Body of pancreas (tissue), 4 donors: ENCODE data around the gene DLG2.

Source experiments
- POLR2A ChIP-seq, 3 donors: fragments of 450-650 bp; IDR thresholded peaks; one replicate each; pipeline ENCODE4 v1.6.1; 2016; ENCODE audit warnings: antibody characterized with exemption in 3 of 3, mild to moderate bottlenecking in 2 of 3
- TF ChIP-seq, protein P1 (sequence below), 7 experiments: fragments of 450-650 bp in 4 of 7; fragments of 200-600 bp in 3 of 7; sonication (generic) in 3 of 7; IDR thresholded peaks; one replicate each; pipeline ENCODE4 v1.5.1; 2016 to 2019; ENCODE audit warnings: antibody characterized with exemption in 7 of 7

DNA sequence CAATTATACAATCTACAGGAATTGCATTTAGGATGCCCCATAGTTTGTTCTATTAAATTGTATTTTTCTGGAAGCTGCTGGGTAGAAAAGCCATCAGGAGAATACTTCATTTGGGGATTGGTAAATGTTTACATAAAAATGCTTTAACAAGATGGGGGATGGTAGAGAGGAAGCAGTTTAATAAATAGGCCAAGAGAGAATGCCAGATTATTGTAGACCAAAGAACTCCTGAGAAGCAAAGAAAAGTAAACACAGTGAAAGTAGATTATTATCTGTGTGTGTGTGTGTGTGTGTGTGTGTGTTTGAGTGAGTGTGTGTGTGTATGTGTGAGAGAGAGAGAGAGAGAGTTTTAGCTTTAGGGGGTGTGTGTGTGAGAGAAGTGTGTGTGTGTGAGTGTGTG is 1520.6 kb downstream of the DLG2 start:
- TF ChIP-seq, protein P1, sequence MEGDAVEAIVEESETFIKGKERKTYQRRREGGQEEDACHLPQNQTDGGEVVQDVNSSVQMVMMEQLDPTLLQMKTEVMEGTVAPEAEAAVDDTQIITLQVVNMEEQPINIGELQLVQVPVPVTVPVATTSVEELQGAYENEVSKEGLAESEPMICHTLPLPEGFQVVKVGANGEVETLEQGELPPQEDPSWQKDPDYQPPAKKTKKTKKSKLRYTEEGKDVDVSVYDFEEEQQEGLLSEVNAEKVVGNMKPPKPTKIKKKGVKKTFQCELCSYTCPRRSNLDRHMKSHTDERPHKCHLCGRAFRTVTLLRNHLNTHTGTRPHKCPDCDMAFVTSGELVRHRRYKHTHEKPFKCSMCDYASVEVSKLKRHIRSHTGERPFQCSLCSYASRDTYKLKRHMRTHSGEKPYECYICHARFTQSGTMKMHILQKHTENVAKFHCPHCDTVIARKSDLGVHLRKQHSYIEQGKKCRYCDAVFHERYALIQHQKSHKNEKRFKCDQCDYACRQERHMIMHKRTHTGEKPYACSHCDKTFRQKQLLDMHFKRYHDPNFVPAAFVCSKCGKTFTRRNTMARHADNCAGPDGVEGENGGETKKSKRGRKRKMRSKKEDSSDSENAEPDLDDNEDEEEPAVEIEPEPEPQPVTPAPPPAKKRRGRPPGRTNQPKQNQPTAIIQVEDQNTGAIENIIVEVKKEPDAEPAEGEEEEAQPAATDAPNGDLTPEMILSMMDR (IDR thresholded peaks at IDR 0.05): no peak
- no peak for TF ChIP-seq POLR2A (IDR thresholded peaks at IDR 0.05)
